RWPE2 (cell line): ENCODE measurements around the gene RGPD6.
"Not testable (repeated sequence)": the region's sequence is repeated elsewhere in the genome, so short reads cannot be mapped to it uniquely, and the experiment has no call there.

ENCODE experiments used
- ATAC-seq: fragments of 200-7000 bp; cut with Tn5 transposase; 3 replicates; pipeline ENCODE4 v1.9.1; 2021; ENCODE audit warnings: low read depth
- DNase-seq: peaks from one replicate; pipeline ENCODE4 v3.0.0-alpha.2; 2020; ENCODE audit warnings: low spot score
- H3K27ac ChIP-seq: fragments of 450-650 bp; 2 replicates; pipeline ENCODE4 v1.5.1; 2017; ENCODE audit warnings: mild to moderate bottlenecking; ENCODE audit not compliant: poor library complexity, severe bottlenecking
- H3K27me3 ChIP-seq: fragments of 250-450 bp; sonication (Bioruptor Pico); 2 replicates; pipeline ENCODE4 v1.5.1; 2021; ENCODE audit warnings: mild to moderate bottlenecking, moderate library complexity; ENCODE audit not compliant: insufficient read depth, poor library complexity, severe bottlenecking
- H3K36me3 ChIP-seq: fragments of 250-450 bp; sonication (Bioruptor Pico); 2 replicates; pipeline ENCODE4 v1.5.1; 2020; ENCODE audit warnings: low read depth, mild to moderate bottlenecking, moderate library complexity
- H3K4me1 ChIP-seq: fragments of 250-450 bp; sonication (Bioruptor Pico); 2 replicates; pipeline ENCODE4 v1.5.1; 2021; ENCODE audit warnings: mild to moderate bottlenecking, moderate library complexity; ENCODE audit not compliant: insufficient read depth, poor library complexity, severe bottlenecking
- H3K4me3 ChIP-seq: fragments of 250-450 bp; sonication (Bioruptor Pico); 2 replicates; pipeline ENCODE4 v1.5.1; 2021; ENCODE audit warnings: mild to moderate bottlenecking, moderate library complexity; ENCODE audit not compliant: severe bottlenecking
- H3K9me3 ChIP-seq: fragments of 250-450 bp; sonication (Bioruptor Pico); 2 replicates; pipeline ENCODE4 v1.5.1; 2021; ENCODE audit warnings: mild to moderate bottlenecking, moderate library complexity; ENCODE audit not compliant: severe bottlenecking

Gene RGPD6

DNA sequence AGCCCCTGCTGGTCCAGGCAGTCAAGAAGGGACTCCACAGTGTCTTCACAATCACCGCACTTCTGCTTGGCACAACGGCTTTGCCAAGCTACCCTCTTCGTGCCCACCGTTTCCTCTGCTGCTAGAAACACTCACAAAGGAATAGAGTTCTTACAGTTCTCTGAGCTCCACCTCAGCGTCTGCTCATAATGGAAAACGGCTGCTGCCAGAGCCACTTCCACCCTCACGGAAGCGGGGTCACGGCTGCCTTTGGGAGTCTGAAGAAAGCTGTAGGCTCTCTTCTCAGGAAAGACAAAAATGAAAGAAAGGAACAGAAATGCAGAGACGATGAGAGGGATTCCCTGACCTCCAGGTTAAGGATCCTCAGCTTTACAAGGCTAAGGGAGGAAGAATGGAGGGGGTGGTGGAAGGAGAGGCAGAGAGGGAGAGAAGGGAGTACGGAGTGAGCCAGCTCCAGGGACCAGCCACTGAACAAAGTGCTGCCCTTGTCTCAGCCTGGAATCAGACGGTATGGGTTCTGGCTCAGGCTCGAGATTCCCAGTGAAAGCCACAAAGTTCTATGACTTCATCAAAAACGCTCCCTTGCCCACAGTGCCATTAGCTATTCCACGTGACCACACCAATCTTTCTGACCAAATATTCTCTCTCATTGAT is 12.8 kb upstream of the RGPD6 start:
- ATAC-seq = not testable (repeated sequence)

GRCh38 chr2:110588520-110588919 is 11.5 kb upstream of the RGPD6 start:
- not testable (repeated sequence) for ATAC-seq, H3K9me3 ChIP-seq, H3K27ac ChIP-seq, H3K27me3 ChIP-seq, DNase-seq, H3K4me3 ChIP-seq, H3K36me3 ChIP-seq, H3K4me1 ChIP-seq

More for the DNA sequence above, 12.8 kb upstream of the RGPD6 start:
- not testable (repeated sequence) for H3K27me3 ChIP-seq, H3K36me3 ChIP-seq, DNase-seq, H3K9me3 ChIP-seq, H3K4me1 ChIP-seq, H3K27ac ChIP-seq, H3K4me3 ChIP-seq

DNA sequence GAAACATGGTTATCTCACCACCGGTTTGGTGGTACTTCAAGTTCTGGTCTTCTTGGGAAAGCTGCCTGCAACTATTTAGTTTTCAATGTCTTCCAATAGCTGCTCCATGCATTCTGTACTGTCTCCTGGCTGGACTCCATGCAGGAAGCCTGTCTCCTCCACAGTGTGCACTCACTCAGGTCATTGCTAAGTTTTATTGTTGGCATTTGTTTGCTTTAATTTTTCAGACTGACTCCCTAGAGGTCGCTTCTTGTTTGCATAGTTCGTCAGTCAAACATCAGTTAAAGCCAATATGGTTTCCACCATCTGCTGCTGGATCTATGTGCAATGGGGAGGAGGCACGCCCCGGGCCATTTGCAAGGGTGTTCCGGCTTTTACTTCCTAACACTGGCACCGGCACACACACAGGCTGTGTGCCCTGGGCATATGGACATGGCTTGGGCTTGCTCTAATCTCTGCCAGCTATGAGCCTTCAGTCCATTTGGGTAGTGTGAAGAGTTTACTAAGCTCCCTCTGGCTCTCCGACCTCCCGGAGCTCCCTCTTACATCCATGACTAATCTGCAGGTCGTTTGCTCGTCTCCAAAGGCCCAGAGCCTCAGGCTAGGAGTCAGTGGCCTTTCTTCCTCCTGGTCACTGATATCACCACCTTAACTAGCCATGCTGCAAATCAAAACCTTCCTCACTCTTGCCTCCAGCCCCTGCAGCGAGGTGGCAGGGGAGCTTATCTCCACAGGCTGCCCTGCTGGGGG is 2.4 kb upstream of the RGPD6 start:
- DNase-seq, H3K27ac ChIP-seq, H3K9me3 ChIP-seq, H3K4me3 ChIP-seq, H3K4me1 ChIP-seq, H3K27me3 ChIP-seq, H3K36me3 ChIP-seq, ATAC-seq: not testable (repeated sequence)

- not testable (repeated sequence) for H3K27ac ChIP-seq, H3K4me1 ChIP-seq, H3K4me3 ChIP-seq, H3K9me3 ChIP-seq, DNase-seq, H3K27me3 ChIP-seq, H3K36me3 ChIP-seq
- ATAC-seq = peak; percentile 79
Measured at GRCh38 chr2:110578429-110578828, 1.4 kb upstream of the RGPD6 start.

GRCh38 chr2:110499755-110500377 is 77.2 kb downstream of the RGPD6 start:
- not testable (repeated sequence) for H3K27ac ChIP-seq, H3K9me3 ChIP-seq, DNase-seq, H3K27me3 ChIP-seq, H3K4me1 ChIP-seq, H3K4me3 ChIP-seq, H3K36me3 ChIP-seq
- peak; percentile 58; the same call in 2 of the 3 replicates for ATAC-seq

DNA sequence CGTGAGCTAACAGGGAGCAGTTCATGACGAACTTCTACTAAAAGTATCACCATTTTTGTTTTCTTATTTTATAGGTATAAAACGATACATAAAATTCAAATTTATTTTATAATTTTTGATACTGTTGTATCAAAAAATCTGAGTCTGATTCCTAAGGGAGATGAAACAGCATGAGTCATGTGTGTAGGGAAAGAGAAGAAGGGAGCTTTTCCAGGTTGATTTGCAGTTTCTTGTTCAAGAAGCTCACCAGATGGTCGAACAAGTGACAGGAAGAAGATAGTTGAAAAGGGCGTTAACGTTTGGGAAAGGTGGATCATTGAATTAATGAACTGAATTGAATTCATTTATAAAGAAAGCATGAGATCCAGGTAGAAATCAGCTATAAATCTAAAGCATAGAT is 81.0 kb downstream of the RGPD6 start:
- not testable (repeated sequence) for H3K4me3 ChIP-seq, H3K27me3 ChIP-seq, H3K4me1 ChIP-seq, H3K27ac ChIP-seq, H3K9me3 ChIP-seq, H3K36me3 ChIP-seq, ATAC-seq, DNase-seq

DNA sequence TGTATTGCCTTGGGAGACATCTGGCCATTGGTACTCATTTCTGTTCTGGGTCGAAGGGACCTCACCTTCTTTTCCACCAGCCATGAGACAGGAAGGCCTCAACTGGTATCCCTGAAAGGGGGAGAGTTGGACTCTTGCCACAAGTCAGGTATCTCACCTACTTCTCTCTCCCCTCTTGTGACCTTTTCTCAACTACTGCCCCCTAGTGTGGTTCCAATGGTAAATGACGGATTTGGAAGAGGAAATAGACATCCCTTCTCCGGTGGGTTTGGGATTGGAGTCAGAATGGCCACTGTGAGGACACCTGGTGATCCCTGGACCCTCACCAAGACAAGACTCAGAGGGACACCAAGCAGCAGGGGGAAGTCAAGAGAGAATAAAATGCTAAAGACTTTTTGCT is 82.5 kb downstream of the RGPD6 start:
- H3K27me3 ChIP-seq, H3K4me3 ChIP-seq, DNase-seq, ATAC-seq, H3K9me3 ChIP-seq, H3K36me3 ChIP-seq, H3K4me1 ChIP-seq, H3K27ac ChIP-seq: not testable (repeated sequence)

GRCh38 chr2:110488991-110489390 is 88.0 kb downstream of the RGPD6 start:
- H3K9me3 ChIP-seq, H3K4me3 ChIP-seq, DNase-seq, H3K4me1 ChIP-seq, H3K36me3 ChIP-seq, ATAC-seq, H3K27me3 ChIP-seq, H3K27ac ChIP-seq: not testable (repeated sequence)

DNA sequence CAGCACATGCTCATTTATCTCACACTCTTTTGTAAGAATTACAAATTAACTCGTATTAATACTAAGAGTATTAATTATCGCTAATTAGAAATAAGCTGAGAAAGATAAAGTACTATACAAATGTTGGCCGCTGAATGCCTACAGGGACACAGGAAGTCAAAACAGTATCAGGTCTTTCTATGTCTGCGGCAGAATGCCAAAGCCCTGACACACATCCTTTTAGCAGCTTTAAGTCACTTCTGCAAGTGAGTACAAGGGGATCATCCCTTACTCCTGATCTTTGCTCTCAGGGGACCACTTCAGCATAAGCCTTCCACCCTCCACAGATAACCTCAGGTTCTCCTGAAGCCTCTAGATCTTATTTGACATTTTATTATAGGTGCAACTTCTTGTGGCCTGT is 94.3 kb downstream of the RGPD6 start:
- H3K36me3 ChIP-seq, H3K27me3 ChIP-seq, H3K4me1 ChIP-seq, H3K4me3 ChIP-seq, DNase-seq, H3K27ac ChIP-seq, H3K9me3 ChIP-seq: not testable (repeated sequence)
- ATAC-seq = peak; percentile 44; the same call in 1 of the 3 replicates

GRCh38 chr2:110481200-110481599 is 95.8 kb downstream of the RGPD6 start:
- not testable (repeated sequence) for H3K27me3 ChIP-seq, DNase-seq, H3K36me3 ChIP-seq, H3K9me3 ChIP-seq, H3K4me1 ChIP-seq, H3K4me3 ChIP-seq, ATAC-seq, H3K27ac ChIP-seq

GRCh38 chr2:110480084-110480483 is 96.9 kb downstream of the RGPD6 start:
- not testable (repeated sequence) for DNase-seq, H3K9me3 ChIP-seq, ATAC-seq, H3K27ac ChIP-seq, H3K27me3 ChIP-seq, H3K4me1 ChIP-seq, H3K4me3 ChIP-seq, H3K36me3 ChIP-seq
